Activated CD4-positive, alpha-beta T cell treated with anti-CD3 and anti-CD28 coated beads, Interleukin-2, amount 50 U/mL, for 48 hours (primary cell): ENCODE measurements around the gene PRPF6.
"Not testable (repeated sequence)": the region's sequence is repeated elsewhere in the genome, so short reads cannot be mapped to it uniquely, and the experiment has no call there.

Experiments used
- DNase-seq, 2 experiments: peaks; one replicate each; pipeline ENCODE4 v3.0.0-alpha.2; 2020

Gene PRPF6

GRCh38 chr20:63962426-63963347, 18.2 kb upstream of the PRPF6 start:
- DNase-seq, result no peak

- DNase-seq, result no peak
Observed at GRCh38 chr20:63963348-63963741, 17.6 kb upstream of the PRPF6 start.

GRCh38 chr20:63963784-63964301, 17.1 kb upstream of the PRPF6 start:
- DNase-seq, result no peak

GRCh38 chr20:63964412-63964811, 16.5 kb upstream of the PRPF6 start:
- DNase-seq, result no peak

- DNase-seq, result no peak
Observed at GRCh38 chr20:63966172-63966943, 14.6 kb upstream of the PRPF6 start.

- DNase-seq, result no peak
Observed at GRCh38 chr20:63966944-63967322, 14.0 kb upstream of the PRPF6 start.

- no peak for DNase-seq
Observed at GRCh38 chr20:63967330-63968135, 13.4 kb upstream of the PRPF6 start.

GRCh38 chr20:63968136-63968927, 12.6 kb upstream of the PRPF6 start:
- DNase-seq, result no peak

- DNase-seq, result peak in 1 of 2 experiments; percentile 46
Observed at GRCh38 chr20:63968928-63969760, 11.8 kb upstream of the PRPF6 start.

GRCh38 chr20:63969838-63970713, 10.9 kb upstream of the PRPF6 start, which contains the start of gene ZNF512B:
ZNF512B (minus strand) TSS chr20:63969930; CDS start chr20:63967950, 1,980 bp downstream.
- DNase-seq, result peak; percentile 62 to 73

GRCh38 chr20:63970714-63971431, 10.1 kb upstream of the PRPF6 start:
- no peak for DNase-seq

- DNase-seq, result not testable (repeated sequence)
Observed at GRCh38 chr20:63971960-63972311, 9.0 kb upstream of the PRPF6 start.

GRCh38 chr20:63972312-63973159, 8.4 kb upstream of the PRPF6 start:
- no peak for DNase-seq

GRCh38 chr20:63973160-63973479, 7.8 kb upstream of the PRPF6 start:
- no peak for DNase-seq

GRCh38 chr20:63973636-63974401, 7.1 kb upstream of the PRPF6 start:
- peak; percentile 84 for DNase-seq

- no peak for DNase-seq
Observed at GRCh38 chr20:63974402-63975200, 6.3 kb upstream of the PRPF6 start.

- DNase-seq, result not testable (repeated sequence)
Observed at GRCh38 chr20:63976511-63976910, 4.4 kb upstream of the PRPF6 start.
